Transverse colon (tissue), 4 donors: ENCODE measurements around the gene CCM2. TPM values are rescaled to one million over a fixed set of nuclear protein-coding genes. Genes with fewer than 3 reads are reported as not detected.

Source experiments
- DNase-seq: peaks from one replicate; pipeline ENCODE4 v3.0.0-alpha.2; 2019
- H3K27ac ChIP-seq, 4 donors: fragments of 200-600 bp; sonication (generic); 2 replicates each; pipeline ENCODE4 v1.5.1; 2016 to 2018; ENCODE audit warnings: inconsistent platforms in 4 of 4
- H3K27me3 ChIP-seq: fragments of 200-600 bp; sonication (generic); 2 replicates; pipeline ENCODE4 v1.5.1; 2017; ENCODE audit warnings: inconsistent platforms
- H3K36me3 ChIP-seq, 4 donors: fragments of 200-600 bp; sonication (generic); 2 replicates each; pipeline ENCODE4 v1.5.1; 2017 to 2019; ENCODE audit warnings: inconsistent platforms in 4 of 4
- H3K4me1 ChIP-seq, 4 donors: fragments of 200-600 bp; sonication (generic); 2 replicates each; pipeline ENCODE4 v1.5.1; 2017 to 2020; ENCODE audit warnings: inconsistent platforms in 4 of 4
- H3K4me3 ChIP-seq, 4 donors: fragments of 200-600 bp; sonication (generic); 1 replicate in 1 of 4; 2 replicates in 3 of 4; pipeline versions ENCODE4 v1.5.1 to v1.6.1; 2017 to 2019; ENCODE audit warnings: inconsistent platforms in 4 of 4
- H3K9me3 ChIP-seq, 2 donors: fragments of 200-600 bp; sonication (generic); 2 replicates each; pipeline ENCODE4 v1.5.1; 2017 to 2019; ENCODE audit warnings: inconsistent platforms in 2 of 2
- EP300 ChIP-seq: sonication (generic); formaldehyde crosslinking; IDR thresholded peaks from one replicate; pipeline ENCODE4 v1.6.1; 2017; ENCODE audit warnings: antibody characterized with exemption, low read depth
- POLR2A ChIP-seq: fragments of 450-650 bp; IDR thresholded peaks from one replicate; pipeline ENCODE4 v1.6.1; 2016; ENCODE audit warnings: antibody characterized with exemption, mild to moderate bottlenecking, moderate library complexity
- POLR2AphosphoS5 ChIP-seq, 3 donors: sonication (generic); formaldehyde crosslinking; IDR thresholded peaks; one replicate each; pipeline ENCODE4 v1.6.1; 2016; ENCODE audit warnings: antibody characterized with exemption in 3 of 3
- WGBS, 2 donors: methylation state at CpG; one replicate each; pipeline ENCODE4 v1.1.5; 2018; ENCODE audit warnings: low coverage in 1 of 2; 5-methylcytosine and 5-hydroxymethylcytosine counted together
- in situ Hi-C, 4 donors: fragments of 200-750 bp; cut with MboI; loops; one replicate each; pipeline versions ENCODE4 v1.15.0 to v1.15.1; 2017; ENCODE audit warnings: low sequenced_read_pairs in 3 of 4, low pct_ligation_motif_present in 1 of 4, low pct_unique_long_range_greater_than_20kb in 1 of 4
- intact Hi-C: fragments of 100-400 bp; cut with DNase I; formaldehyde crosslinking; loops from one replicate; pipeline ENCODE4 v1.15.1; 2023; ENCODE audit warnings: low total_unique reads
- total RNA-seq, 4 donors: library from RNA; depleted of rRNA; stranded (reverse); fragments of >200 nt; gene quantifications; one replicate each; pipeline ENCODE4 v1.1.0, GENCODE V29; 2016
- TF ChIP-seq, protein P1 (sequence below), 5 experiments: fragments of 200-600 bp in 3 of 5; fragments of 450-650 bp in 2 of 5; sonication (generic) in 3 of 5; IDR thresholded peaks; 1 replicate in 2 of 5; 2 replicates in 3 of 5; pipeline ENCODE4 v1.5.1; 2016 to 2017; ENCODE audit warnings: antibody characterized with exemption in 5 of 5, inconsistent platforms in 3 of 5, mild to moderate bottlenecking in 2 of 5, moderate library complexity in 1 of 5

CCM2 gene
- total RNA-seq, 4 donors from 2014 or later: 40.4 to 76.4 (median 47.8) TPM

DNA sequence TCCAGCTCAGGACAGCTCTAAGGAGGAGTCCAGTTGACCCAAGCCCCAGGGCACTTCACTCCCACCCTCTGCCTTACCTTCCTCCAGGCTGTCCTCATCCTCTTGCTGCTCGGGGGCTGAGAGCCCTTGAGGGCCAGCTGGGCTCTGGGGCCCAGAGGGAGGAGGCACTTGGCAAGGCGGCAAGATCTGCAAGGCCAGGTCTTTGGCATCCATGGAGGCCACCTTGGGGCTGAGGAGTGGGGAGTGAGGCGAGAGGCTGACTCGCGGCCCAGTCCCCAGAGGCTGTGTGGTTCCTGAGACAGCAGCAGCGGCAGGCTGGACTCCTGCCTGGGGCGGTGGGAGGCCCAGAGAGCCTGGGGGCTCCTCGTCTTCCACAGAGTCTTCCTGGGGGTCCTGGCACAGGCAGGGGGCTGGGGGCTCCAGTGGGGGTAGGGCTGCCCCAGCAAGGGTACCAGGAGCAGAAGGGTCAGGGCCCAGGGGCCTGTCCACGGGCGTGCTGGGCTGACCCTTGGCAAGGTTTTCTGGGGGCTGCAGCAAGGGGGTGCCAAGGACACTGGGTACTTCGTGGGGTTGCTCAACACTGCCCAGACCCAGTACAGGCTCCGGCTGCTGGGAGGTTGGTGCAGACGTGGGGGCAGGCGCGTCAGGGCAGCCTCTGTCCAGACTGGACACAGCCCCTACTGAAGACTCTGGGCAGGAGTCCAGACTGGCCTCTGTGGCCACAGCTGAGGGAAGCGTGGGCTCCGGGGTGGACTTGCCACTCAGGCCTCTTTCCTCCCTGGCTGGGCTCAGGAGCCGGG is 82.2 kb downstream of the CCM2 start:
- no peaks in the 10 kb centered on the region for H3K36me3 ChIP-seq
- WGBS, 2 donors: 83% methylated on average over 15 of the region's 18 CpGs; no CpG with 5 or more reads in 1 of the 2 donors
- in situ Hi-C loops (no loop called here), intact Hi-C loops (no loop called here)
- no peaks in the 10 kb centered on the region for H3K27me3 ChIP-seq
- H3K9me3 ChIP-seq: no peaks in the 10 kb centered on the region
- no peak for DNase-seq
- H3K4me1 ChIP-seq: no peaks in the 10 kb centered on the region
- TF ChIP-seq, protein P1, sequence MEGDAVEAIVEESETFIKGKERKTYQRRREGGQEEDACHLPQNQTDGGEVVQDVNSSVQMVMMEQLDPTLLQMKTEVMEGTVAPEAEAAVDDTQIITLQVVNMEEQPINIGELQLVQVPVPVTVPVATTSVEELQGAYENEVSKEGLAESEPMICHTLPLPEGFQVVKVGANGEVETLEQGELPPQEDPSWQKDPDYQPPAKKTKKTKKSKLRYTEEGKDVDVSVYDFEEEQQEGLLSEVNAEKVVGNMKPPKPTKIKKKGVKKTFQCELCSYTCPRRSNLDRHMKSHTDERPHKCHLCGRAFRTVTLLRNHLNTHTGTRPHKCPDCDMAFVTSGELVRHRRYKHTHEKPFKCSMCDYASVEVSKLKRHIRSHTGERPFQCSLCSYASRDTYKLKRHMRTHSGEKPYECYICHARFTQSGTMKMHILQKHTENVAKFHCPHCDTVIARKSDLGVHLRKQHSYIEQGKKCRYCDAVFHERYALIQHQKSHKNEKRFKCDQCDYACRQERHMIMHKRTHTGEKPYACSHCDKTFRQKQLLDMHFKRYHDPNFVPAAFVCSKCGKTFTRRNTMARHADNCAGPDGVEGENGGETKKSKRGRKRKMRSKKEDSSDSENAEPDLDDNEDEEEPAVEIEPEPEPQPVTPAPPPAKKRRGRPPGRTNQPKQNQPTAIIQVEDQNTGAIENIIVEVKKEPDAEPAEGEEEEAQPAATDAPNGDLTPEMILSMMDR (IDR thresholded peaks at IDR 0.05): no peak
- TF ChIP-seq POLR2AphosphoS5 (IDR thresholded peaks at IDR 0.05) (no peak), EP300 (no peak), POLR2A (no peak)
- H3K4me3 ChIP-seq: no peak overlapping the region
- no peak overlapping the region for H3K27ac ChIP-seq

DNA sequence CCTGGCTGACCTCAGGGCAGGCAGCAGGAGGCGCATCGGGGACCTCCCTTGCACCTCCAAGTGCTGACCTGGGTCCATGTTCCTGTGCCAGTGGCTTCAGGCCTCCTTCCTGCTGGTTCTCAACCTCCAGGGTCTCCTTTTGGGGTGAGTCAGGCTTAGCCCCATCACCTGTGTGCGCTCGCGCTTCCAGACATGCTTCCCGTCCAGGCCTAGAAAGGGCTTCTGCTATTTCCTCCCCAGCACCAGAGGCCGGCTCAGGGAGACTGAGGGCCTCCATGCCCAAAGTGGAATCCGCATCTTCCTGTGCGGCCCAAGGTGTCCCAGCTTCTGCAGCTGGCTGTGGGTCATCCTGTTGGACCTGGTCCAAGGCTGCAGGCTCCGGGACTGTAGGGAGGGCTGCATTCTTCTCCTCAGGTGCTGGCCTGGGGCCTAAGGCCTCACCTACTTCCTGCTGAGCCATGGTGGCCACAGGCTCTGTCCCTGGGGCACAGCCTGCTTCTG is 82.9 kb downstream of the CCM2 start:
- no peaks in the 10 kb centered on the region for H3K9me3 ChIP-seq
- no peak for DNase-seq
- H3K27ac ChIP-seq: no peak overlapping the region
- TF ChIP-seq, protein P1 (IDR thresholded peaks at IDR 0.05): no peak
- no peaks in the 10 kb centered on the region for H3K4me1 ChIP-seq
- WGBS, 2 donors: 80% methylated on average over 1 to 10 of the region's 10 CpGs
- H3K27me3 ChIP-seq: no peaks in the 10 kb centered on the region
- no peaks in the 10 kb centered on the region for H3K36me3 ChIP-seq
- in situ Hi-C loops (no loop called here), intact Hi-C loops (no loop called here)
- no peak overlapping the region for H3K4me3 ChIP-seq

DNA sequence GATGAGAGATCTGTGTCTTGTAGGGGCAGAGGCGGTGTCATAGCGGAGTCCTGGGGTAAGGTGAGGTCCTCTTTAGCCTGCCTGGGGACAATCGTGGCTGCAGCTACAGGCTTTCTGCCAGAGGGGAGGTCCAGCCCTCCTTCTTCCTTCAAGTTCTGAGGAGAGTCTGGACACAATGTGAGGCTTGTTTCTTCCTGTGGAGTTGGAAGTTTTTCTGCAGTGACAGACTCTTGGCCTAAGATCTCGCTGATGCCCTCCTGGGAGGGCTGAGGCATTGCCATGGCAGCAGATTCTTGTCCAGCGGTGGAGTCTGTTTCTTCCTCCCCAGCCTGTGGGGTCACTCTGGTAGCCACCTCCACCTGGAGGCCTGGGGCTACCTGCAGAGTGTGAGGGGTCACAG is 84.3 kb downstream of the CCM2 start:
- in situ Hi-C loops: no loop called here
- Histone ChIP-seq H3K4me1 (peaks cover 0 to 12% (median 3%) of the 10 kb centered on the region in 4 donors), H3K4me3 (no peak overlapping the region), H3K27me3 (peaks cover 11% of the 10 kb centered on the region), H3K9me3 (no peaks in the 10 kb centered on the region), H3K27ac (no peak overlapping the region), H3K36me3 (no peaks in the 10 kb centered on the region)
- WGBS, 2 donors: 72% methylated on average over 5 of the region's 5 CpGs; no CpG with 5 or more reads in 1 of the 2 donors
- TF ChIP-seq POLR2AphosphoS5 (IDR thresholded peaks at IDR 0.05) (no peak), EP300 (no peak), POLR2A (no peak)
- TF ChIP-seq, protein P1 (IDR thresholded peaks at IDR 0.05): no peak
- DNase-seq: no peak
- intact Hi-C loops: no loop called here

DNA sequence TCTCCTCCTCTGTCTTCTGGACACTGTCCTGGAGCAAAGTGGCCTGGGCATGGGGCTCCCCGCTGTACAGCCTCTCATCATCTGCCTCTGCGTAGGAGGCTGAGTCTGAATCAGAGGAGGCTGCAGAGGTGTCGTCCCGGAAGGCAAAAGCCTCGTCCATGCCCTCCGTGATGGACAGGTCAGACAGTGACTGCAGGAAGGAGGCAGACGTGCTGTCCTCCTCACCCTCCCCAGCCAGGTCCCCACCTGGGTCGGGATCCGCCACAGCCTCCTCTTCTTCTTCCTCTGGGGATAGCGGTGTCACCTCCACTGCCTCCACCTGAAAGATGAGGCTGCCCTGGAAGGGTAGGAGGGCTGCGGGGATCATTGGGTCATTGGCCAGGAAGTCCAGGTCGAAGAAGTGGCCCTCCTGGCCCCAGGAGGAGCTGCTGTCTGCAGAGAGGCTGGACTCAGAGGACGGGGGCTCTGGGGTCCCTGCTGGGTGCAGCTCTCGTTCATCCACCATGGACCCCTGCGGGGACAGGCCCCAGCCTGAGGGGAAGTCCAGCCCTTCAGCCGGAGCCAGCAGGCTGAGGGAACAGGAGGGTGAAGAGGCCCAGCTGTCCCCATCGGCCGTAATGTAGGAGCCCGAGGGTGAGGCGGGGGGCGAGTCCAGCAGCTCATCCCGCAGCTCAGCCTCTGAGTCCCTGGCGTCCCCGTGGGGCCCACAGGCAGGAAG is 85.1 kb downstream of the CCM2 start:
- in situ Hi-C loops: no loop called here

More for the DNA sequence above, 85.1 kb downstream of the CCM2 start:
- TF ChIP-seq, protein P1 (IDR thresholded peaks at IDR 0.05): no peak
- TF ChIP-seq POLR2A (no peak), EP300 (no peak), POLR2AphosphoS5 (IDR thresholded peaks at IDR 0.05) (no peak)
- intact Hi-C loops: no loop called here
- no peak overlapping the region for H3K4me3 ChIP-seq
- H3K9me3 ChIP-seq: no peaks in the 10 kb centered on the region
- DNase-seq: no peak
- no peak overlapping the region for H3K27ac ChIP-seq
- peaks cover 18% of the 10 kb centered on the region for H3K27me3 ChIP-seq
- H3K4me1 ChIP-seq: peaks cover 0 to 12% (median 3%) of the 10 kb centered on the region in 4 donors
- H3K36me3 ChIP-seq: no peaks in the 10 kb centered on the region
- 73% methylated on average over 22 of the region's 24 CpGs; no CpG with 5 or more reads in 1 of the 2 donors for WGBS, 2 donors
